GM18511 (cell line): ENCODE data around the gene SPA17.

Source experiments
- ATAC-seq: cut with Tn5 transposase; IDR thresholded peaks from one replicate; pipeline ENCODE4 v1.9.1; 2021; ENCODE audit warnings: mild to moderate bottlenecking, moderate library complexity; ENCODE audit not compliant: unreplicated experiment

The SPA17 gene

DNA sequence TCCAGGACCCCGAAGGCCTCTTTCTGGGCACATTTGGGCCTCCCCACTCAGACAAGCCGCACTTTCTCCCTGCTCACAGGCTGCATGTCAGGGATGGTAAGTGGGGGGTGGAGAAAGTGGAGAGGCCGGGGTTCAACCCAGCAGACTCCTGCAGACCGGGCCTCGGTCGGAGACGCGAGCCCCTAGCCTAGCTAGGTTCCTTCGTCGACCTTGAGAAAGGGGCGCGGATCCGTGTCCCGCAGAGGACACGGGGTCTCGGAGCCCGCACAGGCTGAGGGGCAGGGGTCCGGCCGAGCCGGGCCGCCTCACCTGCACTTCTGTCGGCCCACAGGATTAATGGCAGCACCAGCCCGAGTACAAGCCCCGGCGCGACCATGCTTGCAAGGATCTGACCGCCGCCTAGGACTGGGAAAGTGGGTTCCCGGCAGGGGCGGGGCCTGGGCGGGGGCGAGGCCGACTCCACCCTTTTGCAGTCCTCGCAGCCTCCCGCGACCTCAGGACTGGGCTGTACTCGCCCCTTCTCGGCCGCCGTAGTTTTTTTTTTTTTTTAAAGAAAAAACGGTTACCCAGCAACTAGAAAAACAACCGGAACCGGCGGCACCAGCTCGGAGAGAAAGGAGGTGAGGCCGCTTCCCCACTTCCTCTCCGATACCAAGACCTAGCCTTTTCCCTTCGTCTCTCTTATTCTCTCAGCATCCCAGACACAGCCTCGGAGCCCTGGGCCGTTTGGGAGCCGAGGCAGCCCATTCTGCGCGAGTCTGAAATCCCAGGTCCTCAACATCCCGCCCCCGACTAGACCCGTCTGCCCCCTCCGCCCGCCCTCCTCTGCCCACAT lies at the start of gene SPA17, which contains the start of gene SIAE:
TSS of gene SPA17 (plus strand) at position 572 of the 835 bp plus-strand sequence. CDS start 1,361 bp downstream, outside the sequence.
TSS of gene SIAE (minus strand) at position 407 of the 835 bp plus-strand sequence. CDS start at position 376, 31 bp downstream.
- ATAC-seq, result peak; percentile 92

DNA sequence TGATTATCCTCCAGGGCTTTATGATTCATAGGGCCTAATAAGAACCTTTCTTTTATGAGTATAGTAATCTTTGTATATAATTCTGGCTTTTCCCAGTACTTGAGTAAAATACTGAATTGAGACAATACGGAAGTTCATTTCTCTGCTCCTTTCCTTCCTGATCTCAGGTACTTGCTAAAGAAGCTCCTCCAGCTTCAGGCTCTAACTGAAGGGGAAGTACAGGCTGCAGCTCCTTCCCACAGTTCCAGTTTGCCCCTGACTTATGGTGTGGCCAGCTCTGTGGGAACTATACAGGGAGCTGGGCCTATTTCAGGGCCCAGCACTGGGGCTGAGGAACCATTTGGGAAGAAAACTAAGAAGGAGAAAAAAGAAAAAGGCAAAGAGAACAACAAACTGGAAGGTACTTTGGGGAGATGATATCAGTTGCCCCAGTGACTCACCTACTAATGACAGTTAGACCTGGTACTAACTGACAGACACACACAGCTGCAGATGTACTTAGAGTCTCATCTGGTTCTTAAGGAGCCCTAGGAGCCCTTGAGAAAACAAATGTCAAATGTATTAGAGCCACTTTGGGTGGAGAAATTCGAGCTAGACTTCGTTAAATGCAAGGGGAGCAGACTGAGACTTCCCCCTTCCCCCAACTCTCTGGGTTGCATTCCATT lies 48.1 kb upstream of the SPA17 start:
- ATAC-seq, result no peak

DNA sequence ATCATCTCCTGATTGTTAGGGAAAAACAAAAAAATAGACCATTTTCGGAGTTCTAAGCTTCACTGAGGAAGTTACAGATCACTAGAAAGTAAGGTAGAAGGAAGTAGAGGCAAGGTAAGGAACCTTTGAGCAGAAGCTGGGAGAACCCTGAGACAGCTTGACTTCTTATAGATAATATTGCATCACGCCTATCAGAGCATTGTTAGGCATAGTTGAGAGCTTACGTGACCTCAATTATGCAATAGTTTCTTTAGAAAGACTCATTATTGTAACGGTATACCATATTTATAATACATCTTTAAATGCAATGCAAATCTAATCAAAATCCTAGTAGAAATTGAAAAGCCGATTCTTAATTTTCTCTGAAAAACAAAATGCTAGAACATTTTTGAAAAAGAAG lies 46.2 kb upstream of the SPA17 start:
- no peak for ATAC-seq

DNA sequence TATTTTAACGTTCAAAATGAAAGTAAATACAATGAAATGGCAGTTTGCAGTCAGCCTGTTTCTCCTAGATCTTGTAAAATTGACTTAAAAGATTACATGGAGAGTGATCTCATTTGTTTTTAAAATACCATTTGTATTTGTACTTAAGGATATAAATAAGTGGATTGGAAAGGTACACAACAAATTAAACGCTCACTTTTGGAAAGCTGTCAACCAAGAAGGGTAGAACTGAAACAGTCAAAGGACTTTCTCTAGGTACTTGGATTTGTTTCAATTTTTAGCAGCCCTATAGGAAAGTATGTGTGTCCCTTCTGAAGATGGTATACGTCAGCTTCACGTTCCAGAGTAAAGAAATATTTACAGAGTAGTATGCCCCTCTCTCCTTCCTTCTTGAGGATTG lies 43.7 kb upstream of the SPA17 start:
- no peak for ATAC-seq

DNA sequence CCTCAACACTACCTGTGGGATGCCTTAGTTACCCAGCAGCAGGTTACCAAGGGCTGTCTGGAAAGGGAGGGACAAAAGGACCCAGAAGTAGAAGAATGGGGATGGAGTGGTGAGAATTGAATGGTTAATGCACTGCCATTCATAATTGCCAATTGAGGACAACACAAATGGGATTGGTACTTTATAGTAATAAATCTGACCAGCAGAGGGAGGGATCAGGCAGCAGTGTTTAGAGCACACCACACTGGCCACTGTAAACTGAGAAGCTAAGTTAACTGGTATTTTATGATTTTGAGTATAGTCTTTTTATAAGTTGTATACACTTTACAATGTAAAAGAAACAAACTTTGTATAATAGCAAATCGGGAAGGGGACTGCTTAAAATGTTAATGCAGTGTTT lies 40.3 kb upstream of the SPA17 start:
- no peak for ATAC-seq

DNA sequence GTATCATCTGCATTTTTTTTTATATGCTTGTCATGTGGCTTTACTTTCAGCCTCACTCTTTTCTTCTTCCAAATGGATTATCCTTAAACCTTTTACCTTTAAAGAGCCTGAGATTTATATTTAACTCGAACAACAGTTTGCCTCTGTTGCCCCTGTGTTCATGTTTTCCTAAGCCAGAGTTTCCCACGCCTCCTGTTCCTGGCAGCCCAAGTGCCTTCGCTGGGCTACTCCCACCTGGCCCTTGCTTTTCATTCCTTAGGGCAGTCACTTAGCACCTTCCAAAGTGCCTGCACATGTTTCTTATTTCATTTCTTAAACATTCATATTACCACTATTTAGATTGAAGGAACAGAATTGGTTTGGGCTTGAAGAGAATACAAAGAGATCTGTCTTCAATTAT lies 37.8 kb upstream of the SPA17 start:
- ATAC-seq, result no peak

DNA sequence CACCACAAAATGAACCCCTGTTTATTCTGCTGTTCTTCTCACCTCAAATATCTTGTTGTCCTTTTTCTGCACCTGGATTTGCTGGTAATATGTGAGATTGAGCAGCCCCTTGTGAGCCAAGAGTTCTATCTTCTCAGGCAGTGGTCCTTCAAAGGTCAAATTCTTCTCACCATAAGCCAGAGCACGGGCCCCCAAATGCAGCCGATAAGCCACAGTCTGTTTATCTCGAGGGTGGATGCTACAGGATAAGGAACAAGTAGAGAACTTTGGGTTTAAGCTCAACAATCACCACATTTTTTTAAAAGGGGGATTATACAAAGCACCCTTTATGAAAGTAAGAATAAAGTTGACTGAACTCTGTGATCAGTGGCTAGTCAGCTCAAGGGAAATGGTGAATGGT lies 35.2 kb upstream of the SPA17 start:
- no peak for ATAC-seq

DNA sequence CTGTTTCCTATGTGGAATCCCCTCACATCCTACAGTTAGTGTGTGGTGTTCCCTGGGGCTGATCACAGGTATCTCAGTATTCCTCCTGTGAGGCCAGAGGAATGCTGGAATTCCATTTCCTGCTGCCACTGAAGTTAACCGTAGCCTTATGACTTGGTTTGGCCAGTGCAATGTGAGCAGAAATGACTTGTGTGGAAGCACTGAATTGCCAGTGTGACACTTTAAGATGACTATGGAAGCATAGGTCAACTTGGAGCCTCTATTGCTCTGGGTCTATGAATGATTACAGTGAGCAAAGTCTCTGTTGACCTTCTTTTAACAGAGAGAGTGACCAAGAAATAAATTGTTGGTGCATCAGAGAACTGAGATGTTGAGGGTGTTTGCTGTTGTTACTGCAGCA lies 34.5 kb upstream of the SPA17 start:
- no peak for ATAC-seq

DNA sequence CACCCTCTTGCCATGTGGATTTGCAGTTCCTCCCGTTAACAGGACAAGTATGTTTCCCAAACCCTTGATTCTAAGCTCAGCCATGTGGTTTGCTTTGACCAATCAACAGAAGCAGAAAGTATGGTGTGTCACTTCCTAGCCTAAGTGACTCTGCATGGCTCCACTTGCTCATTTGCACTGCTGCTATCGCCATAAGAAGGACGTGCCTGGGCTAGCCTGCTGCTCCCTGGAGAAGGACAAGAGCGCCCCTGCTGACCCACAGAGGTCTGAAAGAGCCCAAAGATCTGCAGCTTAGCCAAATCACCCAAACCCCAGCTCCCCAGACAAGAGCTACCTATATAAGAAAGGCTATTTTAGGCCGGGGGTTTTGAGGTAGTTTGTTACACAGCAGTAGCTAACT lies 33.0 kb upstream of the SPA17 start:
- ATAC-seq, result no peak

DNA sequence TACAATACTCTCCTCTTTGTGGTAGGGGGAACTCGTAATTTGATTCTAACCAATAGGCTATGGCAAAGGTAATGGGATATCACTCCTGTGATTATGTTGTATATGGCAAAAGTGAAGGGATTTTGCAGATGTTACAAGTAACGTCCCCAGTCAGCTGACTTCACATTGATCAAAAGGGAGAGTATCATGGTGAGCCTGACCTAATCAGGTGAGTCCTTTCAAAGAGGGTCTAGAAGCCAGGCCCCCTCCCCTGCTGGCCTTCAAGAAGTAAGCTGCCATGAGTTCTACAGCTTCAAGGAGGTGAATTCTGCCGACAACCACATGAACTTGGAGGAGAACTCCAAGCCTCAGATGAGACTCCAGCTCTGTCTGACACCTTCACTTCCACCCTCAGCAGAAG lies 31.1 kb upstream of the SPA17 start:
- no peak for ATAC-seq

DNA sequence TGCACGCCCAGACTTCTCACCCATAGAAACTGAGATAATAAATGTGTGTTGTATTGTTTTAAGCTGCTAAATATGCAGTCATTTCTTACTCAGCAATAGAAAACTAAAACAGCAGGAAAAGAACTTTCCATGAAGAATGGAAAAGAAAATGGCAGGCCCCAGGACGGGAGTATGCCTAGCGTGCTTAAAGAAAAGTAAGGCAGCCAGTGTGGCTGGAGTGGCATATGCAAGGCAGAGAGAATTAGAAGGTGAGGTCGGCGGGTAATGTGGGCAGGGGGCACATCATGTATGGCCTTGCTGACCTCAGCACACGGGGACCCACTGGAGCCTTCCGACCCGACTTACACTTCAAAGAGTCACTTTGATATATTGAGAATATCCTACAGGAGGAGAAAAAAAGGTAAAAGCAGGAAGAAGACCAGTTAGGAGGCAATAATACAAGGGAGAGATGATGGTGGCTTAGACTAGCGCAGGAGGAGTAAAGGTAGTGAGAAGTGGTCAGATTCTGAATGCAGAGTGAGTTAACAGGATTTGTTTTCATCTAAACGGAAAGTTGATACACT lies 30.6 kb upstream of the SPA17 start:
- ATAC-seq, result no peak

DNA sequence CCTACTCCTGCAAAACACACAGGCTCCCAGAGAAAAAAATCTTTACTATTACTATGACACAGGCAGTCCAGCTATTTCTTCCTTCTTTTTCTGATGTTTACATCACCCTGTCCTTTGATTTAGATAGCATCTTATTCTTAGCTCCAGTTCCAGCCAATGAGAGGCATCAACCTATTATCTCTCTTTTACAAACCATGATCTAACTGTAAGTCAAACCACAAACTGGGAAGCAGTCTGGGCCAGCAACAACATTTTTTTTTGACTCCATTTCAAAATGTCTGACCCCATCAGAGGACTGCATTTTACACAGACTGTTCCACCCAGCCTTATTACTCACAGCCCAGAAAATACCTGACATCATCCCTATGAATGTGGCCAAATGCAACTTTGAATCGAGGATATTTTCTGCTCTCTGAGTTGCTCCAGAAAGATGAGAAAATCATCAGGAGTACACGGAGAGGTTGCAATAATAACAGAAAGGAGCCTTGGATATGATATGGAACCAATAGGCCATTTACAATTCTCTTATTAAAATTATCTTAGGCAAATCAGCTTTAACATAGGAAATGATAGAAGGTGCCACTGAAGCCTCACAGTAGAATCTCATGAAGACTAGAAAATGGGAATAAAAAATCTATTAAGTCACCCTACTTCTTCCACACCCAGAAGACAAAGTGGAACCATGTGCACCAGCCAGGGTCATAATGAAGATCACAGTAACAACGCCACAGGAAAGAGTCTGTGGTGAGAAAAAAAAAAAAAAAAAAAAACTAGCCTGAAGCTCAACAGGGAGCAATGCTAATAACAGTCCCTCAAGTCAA lies 29.9 kb upstream of the SPA17 start:
- no peak for ATAC-seq

DNA sequence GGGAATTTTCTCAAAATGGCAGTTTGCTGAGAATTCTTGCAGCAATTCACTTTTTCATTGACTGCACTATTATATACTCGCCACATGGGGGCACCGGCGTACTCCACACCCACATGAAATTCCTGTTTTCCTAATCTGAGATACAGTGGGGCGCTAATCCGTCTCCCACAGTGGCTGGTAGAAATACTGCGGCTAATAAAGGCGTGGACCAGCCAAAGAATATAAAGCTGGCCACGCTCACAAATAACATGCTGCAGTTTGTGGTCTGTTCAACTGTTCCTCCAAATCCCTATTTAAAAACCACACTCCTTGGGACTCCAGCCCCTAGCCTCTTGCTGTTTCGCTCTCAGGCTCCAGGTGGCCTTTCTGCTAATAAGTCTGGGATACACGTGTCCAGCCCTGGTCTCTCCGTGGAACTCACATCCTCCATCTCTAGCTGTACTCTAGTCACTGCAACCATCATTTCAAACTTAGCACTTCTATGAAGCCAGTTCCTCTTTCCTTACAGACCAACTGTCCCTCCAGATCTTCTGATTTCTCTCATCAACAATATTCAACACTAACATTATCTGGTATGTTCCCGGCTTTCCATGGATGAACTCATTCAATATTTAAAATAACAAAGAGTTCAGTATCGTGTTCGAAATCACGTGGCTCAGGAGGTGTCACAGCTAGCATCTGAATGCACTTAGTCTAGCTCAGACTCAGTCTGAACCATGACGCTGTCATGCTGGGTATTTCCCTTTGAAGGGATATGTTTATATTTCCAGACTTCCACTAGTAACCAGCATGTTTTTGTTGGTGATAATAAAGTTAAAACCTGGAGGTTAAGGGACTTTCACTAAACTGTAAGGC lies 29.1 kb upstream of the SPA17 start:
- peak; percentile 71 for ATAC-seq

DNA sequence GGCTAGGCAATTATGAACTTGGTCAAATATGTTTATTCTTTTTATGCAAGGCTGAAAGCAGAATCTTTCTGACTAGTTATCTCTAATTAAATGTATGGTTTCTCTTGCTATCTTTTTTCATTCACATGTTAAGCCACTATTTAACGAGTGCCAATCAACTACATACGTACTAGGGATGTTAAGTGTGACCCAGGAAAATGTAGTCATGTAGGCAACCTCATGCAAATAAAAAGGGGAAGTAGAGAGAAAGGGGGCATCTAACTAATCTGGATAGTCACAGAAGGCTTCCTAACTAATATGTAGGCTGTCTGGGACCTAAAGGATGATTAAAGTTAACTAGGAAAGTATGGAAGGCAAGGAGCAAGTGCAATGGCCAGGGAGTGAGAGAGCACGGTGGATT lies 27.6 kb upstream of the SPA17 start:
- ATAC-seq, result no peak

DNA sequence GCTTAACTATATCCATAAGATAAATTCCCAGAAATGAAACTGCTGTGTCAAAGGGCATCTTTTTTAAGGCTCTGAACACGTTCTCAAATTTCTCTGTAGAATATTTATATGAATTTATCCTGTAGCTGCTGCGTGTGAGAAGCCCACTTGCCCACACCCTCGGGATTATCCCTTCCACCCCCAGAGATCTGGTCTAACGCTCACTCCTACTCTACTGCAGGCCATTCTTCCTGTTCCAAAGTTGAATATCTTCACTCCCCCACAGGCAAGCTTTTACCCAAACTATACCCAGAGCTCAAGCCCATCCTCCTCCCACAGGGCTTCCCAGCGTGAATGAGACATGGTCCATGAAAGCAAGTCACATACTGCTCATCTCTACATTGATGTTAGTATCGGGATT lies 25.1 kb upstream of the SPA17 start:
- ATAC-seq, result no peak

DNA sequence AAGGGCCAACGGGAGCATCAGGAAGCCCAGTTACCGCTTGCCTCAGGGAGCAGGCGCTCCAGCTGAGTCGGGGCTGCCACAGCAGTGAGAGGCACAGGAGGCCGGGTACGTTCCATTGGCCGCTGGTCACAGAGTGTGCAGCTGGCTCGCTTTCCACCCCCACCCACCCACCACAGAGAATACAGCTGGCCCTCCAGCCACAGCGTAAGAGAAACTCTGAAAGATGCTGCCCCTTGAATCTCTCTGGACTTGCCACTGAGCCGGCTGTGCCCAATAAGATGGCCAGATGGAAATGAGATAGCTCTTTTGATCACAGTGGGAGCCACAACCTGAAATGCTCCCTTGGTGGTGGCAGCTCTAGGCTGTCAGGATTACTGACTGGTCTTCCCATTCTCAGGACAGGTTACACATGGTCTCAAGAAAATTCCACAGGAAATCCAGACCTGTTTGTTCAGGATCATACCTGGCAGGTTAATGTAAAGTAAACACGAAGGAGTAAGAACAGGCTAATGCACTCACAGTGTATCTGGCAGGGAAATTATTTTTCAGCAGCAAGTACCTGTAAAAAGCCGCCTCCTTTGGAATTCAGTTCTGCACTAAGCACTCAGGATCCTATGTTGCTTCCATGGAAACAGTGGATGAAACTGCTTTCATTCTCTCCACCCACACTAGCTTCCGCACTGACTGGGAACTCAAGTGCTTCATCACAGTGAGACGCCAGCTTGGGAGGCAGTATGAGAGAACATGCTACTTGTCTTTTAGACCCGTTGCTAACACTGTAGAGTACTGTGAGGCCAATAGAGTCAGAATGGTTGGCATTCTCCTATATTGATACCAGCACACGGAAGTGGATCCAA lies 16.7 kb upstream of the SPA17 start:
- no peak for ATAC-seq

DNA sequence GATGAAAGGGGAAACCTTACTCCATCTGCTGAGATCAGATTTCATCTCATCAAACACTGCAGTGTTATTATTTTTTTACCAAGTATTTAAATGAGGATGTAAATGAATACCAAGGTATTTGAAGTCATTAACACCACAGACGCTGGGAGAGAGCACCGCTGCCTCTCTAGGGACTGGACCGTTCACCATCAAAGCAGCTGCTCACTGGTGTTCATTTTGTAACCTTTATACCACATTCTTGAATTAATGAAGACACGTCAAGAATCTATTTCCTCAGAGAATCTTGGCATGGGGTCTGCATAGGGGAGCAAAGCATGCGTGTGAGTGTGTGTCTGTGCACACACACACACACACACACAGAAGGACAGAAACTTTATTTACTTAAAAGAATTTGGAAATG lies 15.8 kb upstream of the SPA17 start:
- no peak for ATAC-seq

DNA sequence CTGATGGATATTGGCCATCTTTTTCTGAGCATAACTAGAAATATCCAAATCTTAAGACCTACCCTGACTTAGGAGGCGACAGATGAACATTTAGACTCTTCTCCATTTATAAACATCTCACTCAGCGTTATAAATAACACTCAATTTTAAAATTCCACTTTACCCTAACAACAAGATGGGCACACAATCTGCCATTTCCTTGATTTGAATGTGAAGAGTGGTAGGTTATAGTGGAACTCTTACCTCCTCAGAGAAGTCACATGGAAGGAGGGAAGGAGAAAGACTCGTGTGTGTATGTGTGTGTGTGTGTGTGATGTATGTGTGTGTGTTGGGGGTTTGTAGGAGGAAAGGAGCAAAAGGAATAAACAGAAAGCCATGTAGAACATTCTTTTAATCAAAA lies 15.2 kb upstream of the SPA17 start:
- ATAC-seq, result no peak

DNA sequence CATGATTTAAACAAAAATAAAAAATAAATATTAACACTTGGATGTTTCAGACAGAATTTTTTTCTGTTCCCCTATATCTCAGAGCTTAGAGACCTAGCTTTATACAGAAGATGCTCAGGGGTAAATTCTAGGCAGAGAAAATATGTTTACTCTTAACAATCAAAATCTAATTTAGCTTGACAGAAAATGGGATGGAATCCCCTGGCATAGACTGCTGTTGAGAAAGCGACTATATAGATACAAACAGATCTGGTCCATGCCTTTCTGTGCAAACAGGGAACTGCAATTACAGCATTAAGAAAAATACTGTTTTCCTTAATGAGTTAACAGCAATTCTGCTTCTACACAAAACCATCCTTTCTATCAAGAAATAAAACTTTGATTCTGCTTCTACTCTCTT lies 14.7 kb upstream of the SPA17 start:
- ATAC-seq, result no peak
